Measurements from ENCODE around the gene RAB11FIP5. TPM values are rescaled to one million over a fixed set of nuclear protein-coding genes. Genes with fewer than 3 reads are reported as not detected.

RAB11FIP5 gene
- total RNA-seq, 4 donors from 2014 or later: 27.1 to 35.3 (median 33.7) TPM

GRCh38 chr2:73043276-73043675 is 69.5 kb downstream of the RAB11FIP5 start:
- Histone ChIP-seq H3K36me3 (peaks cover 0 to 13% of the 10 kb centered on the region in 2 donors), H3K27me3 (no peaks in the 10 kb centered on the region), H3K4me1 (no peaks in the 10 kb centered on the region), H3K4me3 (no peak overlapping the region), H3K9me3 (no peaks in the 10 kb centered on the region), H3K27ac (no peak overlapping the region)
- TF ChIP-seq POLR2A (IDR thresholded peaks at IDR 0.05) (no peak), CTCF (IDR thresholded peaks at IDR 0.05 in 4 of 5, conservative IDR thresholded peaks at IDR 0.05 in 1 of 5) (no peak)
- in situ Hi-C loops (cut with MboI; ENCODE audit: low sequenced_read_pairs in 4 of 4): no loop called here
- DNase-seq (no peak), ATAC-seq (no peak)
- intact Hi-C loops (cut with DNase I; ENCODE audit: low total_unique reads): no loop called here

- in situ Hi-C loops (cut with MboI; ENCODE audit: low sequenced_read_pairs in 4 of 4): no loop called here
- no peaks in the 10 kb centered on the region for H3K27me3 ChIP-seq
- H3K4me3 ChIP-seq: no peak overlapping the region
- no peaks in the 10 kb centered on the region for H3K4me1 ChIP-seq
- TF ChIP-seq POLR2A (IDR thresholded peaks at IDR 0.05) (no peak), CTCF (IDR thresholded peaks at IDR 0.05 in 4 of 5, conservative IDR thresholded peaks at IDR 0.05 in 1 of 5) (no peak)
- DNase-seq (no peak), ATAC-seq (no peak)
- no peaks in the 10 kb centered on the region for H3K9me3 ChIP-seq
- peaks cover 0 to 17% of the 10 kb centered on the region in 2 donors for H3K36me3 ChIP-seq
- H3K27ac ChIP-seq: no peak overlapping the region
- intact Hi-C loops (cut with DNase I; ENCODE audit: low total_unique reads): no loop called here
These were observed 74.7 kb downstream of the RAB11FIP5 start for GRCh38 chr2:73037947-73038585.

GRCh38 chr2:73036766-73037165 is 76.0 kb downstream of the RAB11FIP5 start:
- ATAC-seq (no peak), DNase-seq (no peak)
- no peaks in the 10 kb centered on the region for H3K9me3 ChIP-seq
- in situ Hi-C loops (cut with MboI; ENCODE audit: low sequenced_read_pairs in 4 of 4) (no loop called here), intact Hi-C loops (cut with DNase I; ENCODE audit: low total_unique reads) (no loop called here)
- H3K27me3 ChIP-seq: no peaks in the 10 kb centered on the region
- H3K4me3 ChIP-seq: no peak overlapping the region
- TF ChIP-seq POLR2A (IDR thresholded peaks at IDR 0.05): no peak
- H3K27ac ChIP-seq: no peak overlapping the region
- H3K4me1 ChIP-seq: no peaks in the 10 kb centered on the region
- peaks cover 0 to 17% of the 10 kb centered on the region in 2 donors for H3K36me3 ChIP-seq

- in situ Hi-C loops (cut with MboI; ENCODE audit: low sequenced_read_pairs in 4 of 4) (no loop called here), intact Hi-C loops (cut with DNase I; ENCODE audit: low total_unique reads) (no loop called here)
- Histone ChIP-seq H3K36me3 (peaks cover 0 to 16% of the 10 kb centered on the region in 2 donors), H3K9me3 (no peaks in the 10 kb centered on the region), H3K4me1 (no peaks in the 10 kb centered on the region), H3K27me3 (no peaks in the 10 kb centered on the region), H3K4me3 (no peak overlapping the region), H3K27ac (no peak overlapping the region)
- no peak for TF ChIP-seq CTCF (IDR thresholded peaks at IDR 0.05 in 4 of 5, conservative IDR thresholded peaks at IDR 0.05 in 1 of 5)
- TF ChIP-seq POLR2A (IDR thresholded peaks at IDR 0.05): no peak
- DNase-seq (no peak), ATAC-seq (no peak)
These were observed 76.6 kb downstream of the RAB11FIP5 start for GRCh38 chr2:73035899-73036711.

GRCh38 chr2:73034661-73035375 is 77.9 kb downstream of the RAB11FIP5 start:
- Histone ChIP-seq H3K27me3 (no peaks in the 10 kb centered on the region), H3K4me3 (no peak overlapping the region), H3K9me3 (no peaks in the 10 kb centered on the region), H3K36me3 (peaks cover 0 to 7% of the 10 kb centered on the region in 2 donors), H3K4me1 (no peaks in the 10 kb centered on the region), H3K27ac (no peak overlapping the region)
- in situ Hi-C loops (cut with MboI; ENCODE audit: low sequenced_read_pairs in 4 of 4) (no loop called here), intact Hi-C loops (cut with DNase I; ENCODE audit: low total_unique reads) (no loop called here)
- TF ChIP-seq POLR2A (IDR thresholded peaks at IDR 0.05): no peak
- no peak for TF ChIP-seq CTCF (IDR thresholded peaks at IDR 0.05 in 4 of 5, conservative IDR thresholded peaks at IDR 0.05 in 1 of 5)
- no peak for DNase-seq
- no peak for ATAC-seq
